Liver (tissue), 9 donors: ENCODE results near the gene BCHE. TPM values are rescaled to one million over a fixed set of nuclear protein-coding genes. Genes with fewer than 3 reads are reported as not detected.

Experiments used
- DNase-seq: peaks from one replicate; pipeline ENCODE4 v3.0.0-alpha.2; 2017; ENCODE audit warnings: low spot score
- H3K27ac ChIP-seq, 2 donors: one replicate each; pipeline ENCODE4 v1.7.0; 2013; ENCODE audit warnings: inconsistent platforms in 2 of 2, low read length in 2 of 2, control low read depth in 1 of 2, low read depth in 1 of 2, mild to moderate bottlenecking in 1 of 2
- H3K27me3 ChIP-seq, 4 donors: one replicate each; pipeline versions ENCODE4 v1.6.1 to v1.7.0; 2013; ENCODE audit warnings: low read length in 3 of 4, inconsistent platforms in 1 of 4, mild to moderate bottlenecking in 1 of 4, moderate library complexity in 1 of 4; ENCODE audit not compliant: control insufficient read depth in 4 of 4, insufficient read depth in 4 of 4
- H3K36me3 ChIP-seq, 4 donors: one replicate each; pipeline versions ENCODE4 v1.6.1 to v1.7.0; 2013; ENCODE audit warnings: low read length in 3 of 4, mild to moderate bottlenecking in 3 of 4, low read depth in 1 of 4, moderate library complexity in 1 of 4; ENCODE audit not compliant: control insufficient read depth in 4 of 4, insufficient read depth in 3 of 4
- H3K4me1 ChIP-seq, 4 donors: one replicate each; pipeline versions ENCODE4 v1.6.1 to v1.7.0; 2013; ENCODE audit warnings: low read length in 3 of 4, mild to moderate bottlenecking in 3 of 4, moderate library complexity in 1 of 4; ENCODE audit not compliant: control insufficient read depth in 4 of 4, insufficient read depth in 4 of 4
- H3K4me3 ChIP-seq, 3 donors: one replicate each; pipeline versions ENCODE4 v1.6.1 to v1.7.0; 2013; ENCODE audit warnings: low read length in 3 of 3, control low read depth in 1 of 3, low read depth in 1 of 3, mild to moderate bottlenecking in 1 of 3
- H3K9ac ChIP-seq, 2 donors: one replicate each; pipeline ENCODE4 v1.7.0; 2013; ENCODE audit warnings: low read length in 2 of 2, mild to moderate bottlenecking in 2 of 2, moderate library complexity in 2 of 2, control low read depth in 1 of 2, low read depth in 1 of 2
- H3K9me3 ChIP-seq, 4 donors: one replicate each; pipeline versions ENCODE4 v1.6.1 to v1.7.0; 2013; ENCODE audit warnings: low read length in 3 of 4; ENCODE audit not compliant: control insufficient read depth in 4 of 4
- EGR1 ChIP-seq, 2 donors: IDR thresholded peaks; 2 replicates each; pipeline ENCODE4 v1.6.1; 2016 to 2018; ENCODE audit warnings: antibody characterized with exemption in 2 of 2, low read depth in 2 of 2
- FOXA1 ChIP-seq: IDR thresholded peaks from 2 replicates; pipeline ENCODE4 v1.6.1; 2016; ENCODE audit warnings: antibody characterized with exemption
- FOXA2 ChIP-seq: IDR thresholded peaks from 2 replicates; pipeline ENCODE4 v1.6.1; 2016; ENCODE audit warnings: antibody characterized with exemption
- GABPA ChIP-seq, 2 donors: IDR thresholded peaks in 1 of 2; conservative IDR thresholded peaks in 1 of 2; 2 replicates each; pipeline ENCODE4 v1.6.1; 2016; ENCODE audit warnings: antibody characterized with exemption in 2 of 2, mild to moderate bottlenecking in 1 of 2, moderate library complexity in 1 of 2
- HNF4A ChIP-seq, 2 donors: conservative IDR thresholded peaks; 2 replicates each; pipeline ENCODE4 v1.6.1; 2016; ENCODE audit warnings: antibody characterized with exemption in 2 of 2, mild to moderate bottlenecking in 2 of 2
- HNF4G ChIP-seq: IDR thresholded peaks from 2 replicates; pipeline ENCODE4 v1.6.1; 2016; ENCODE audit warnings: antibody characterized with exemption
- JUND ChIP-seq, 2 donors: IDR thresholded peaks; 2 replicates each; pipeline ENCODE4 v1.6.1; 2016; ENCODE audit warnings: antibody characterized with exemption in 2 of 2
- NR2F2 ChIP-seq: IDR thresholded peaks from 2 replicates; pipeline ENCODE4 v1.6.1; 2016; ENCODE audit warnings: antibody characterized with exemption
- RAD21 ChIP-seq, 2 donors: IDR thresholded peaks; 2 replicates each; pipeline ENCODE4 v1.6.1; 2016; ENCODE audit warnings: antibody characterized with exemption in 2 of 2, mild to moderate bottlenecking in 2 of 2
- RXRA ChIP-seq, 2 donors: IDR thresholded peaks; 2 replicates each; pipeline ENCODE4 v1.6.1; 2017 to 2018; ENCODE audit warnings: antibody characterized with exemption in 2 of 2, mild to moderate bottlenecking in 1 of 2
- SP1 ChIP-seq: IDR thresholded peaks from 2 replicates; pipeline ENCODE4 v1.6.1; 2018; ENCODE audit warnings: antibody characterized with exemption, mild to moderate bottlenecking
- TAF1 ChIP-seq: conservative IDR thresholded peaks from 2 replicates; pipeline ENCODE4 v1.6.1; 2016; ENCODE audit warnings: antibody characterized with exemption, mild to moderate bottlenecking
- YY1 ChIP-seq: IDR thresholded peaks from 2 replicates; pipeline ENCODE4 v1.6.1; 2016; ENCODE audit warnings: antibody characterized with exemption, mild to moderate bottlenecking
- WGBS: extraction: QIAGEN DNeasy Blood & Tissue Kit; methylation state at CpG from one replicate; pipeline ENCODE4 v1.1.7; 2013; 5-methylcytosine and 5-hydroxymethylcytosine counted together
- polyA plus RNA-seq, 2 donors: library from polyadenylated mRNA; stranded (reverse) in 1 of 2; unstranded in 1 of 2; fragments of 200-250 nt in 1 of 2; fragments of >200 nt in 1 of 2; fragmentation: Nextera tagmentation in 1 of 2; extraction: Ambion mirVana in 1 of 2; gene quantifications; one replicate each; pipeline versions ENCODE4 v1.2.1 to v1.2.3, GENCODE V29; 2013 to 2015
- total RNA-seq, 2 donors: library from RNA; depleted of rRNA; stranded (reverse); fragments of >200 nt; gene quantifications; one replicate each; pipeline ENCODE4 v1.2.3, GENCODE V29; 2014
- TF ChIP-seq, protein P1 (sequence below): IDR thresholded peaks from 2 replicates; pipeline ENCODE4 v1.6.1; 2016; ENCODE audit warnings: antibody characterized with exemption, mild to moderate bottlenecking
- TF ChIP-seq, protein P2 (sequence below): IDR thresholded peaks from 2 replicates; pipeline ENCODE4 v1.6.1; 2016; ENCODE audit warnings: antibody characterized with exemption
- TF ChIP-seq, protein P3 (sequence below): fragments of 150-350 bp; IDR thresholded peaks from 2 replicates; pipeline ENCODE4 v1.5.1; 2017; ENCODE audit warnings: improper control_type of control experiment, low read depth, low read length; ENCODE audit not compliant: missing input control
- TF ChIP-seq, protein P4 (sequence below): IDR thresholded peaks from 2 replicates; pipeline ENCODE4 v1.6.1; 2016; ENCODE audit warnings: antibody characterized with exemption
- TF ChIP-seq, protein P5 (sequence below): IDR thresholded peaks from 2 replicates; pipeline ENCODE4 v1.6.1; 2016; ENCODE audit warnings: antibody characterized with exemption
- donor health status: healthy.
- donor health status: healthy.
- donor health status: healthy.
- donor health status: healthy.
- donor health status: healthy.

Gene BCHE
- total and polyA plus RNA-seq, 4 donors, result 18.4 to 46.8 (median 35.6) TPM

DNA sequence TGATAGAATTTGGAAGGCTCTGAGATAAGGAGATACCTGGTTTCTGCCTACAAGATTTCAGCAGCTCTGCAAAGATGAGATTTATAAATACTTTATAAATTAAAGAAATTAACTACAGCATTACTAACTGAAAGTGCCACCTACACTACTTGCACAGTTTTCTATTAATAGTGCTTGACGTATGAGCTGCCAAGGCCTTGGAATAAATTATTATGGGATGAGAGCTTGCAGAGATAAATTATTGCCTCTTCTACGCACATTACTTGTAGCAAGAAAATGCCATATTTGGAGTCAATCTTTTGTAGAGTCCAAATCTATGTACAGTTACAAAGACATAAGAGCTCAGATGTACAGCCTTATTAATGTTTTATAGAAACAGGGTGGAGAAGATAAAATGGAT is 89.1 kb downstream of the BCHE start (continued):
- TF ChIP-seq NR2F2 (no peak), EGR1 (IDR thresholded peaks at IDR 0.05; ENCODE audit: low read depth in 2 of 2) (no peak), HNF4A (conservative IDR thresholded peaks at IDR 0.05) (no peak), JUND (IDR thresholded peaks at IDR 0.05) (no peak), FOXA2 (no peak)
- TF ChIP-seq, protein P1, sequence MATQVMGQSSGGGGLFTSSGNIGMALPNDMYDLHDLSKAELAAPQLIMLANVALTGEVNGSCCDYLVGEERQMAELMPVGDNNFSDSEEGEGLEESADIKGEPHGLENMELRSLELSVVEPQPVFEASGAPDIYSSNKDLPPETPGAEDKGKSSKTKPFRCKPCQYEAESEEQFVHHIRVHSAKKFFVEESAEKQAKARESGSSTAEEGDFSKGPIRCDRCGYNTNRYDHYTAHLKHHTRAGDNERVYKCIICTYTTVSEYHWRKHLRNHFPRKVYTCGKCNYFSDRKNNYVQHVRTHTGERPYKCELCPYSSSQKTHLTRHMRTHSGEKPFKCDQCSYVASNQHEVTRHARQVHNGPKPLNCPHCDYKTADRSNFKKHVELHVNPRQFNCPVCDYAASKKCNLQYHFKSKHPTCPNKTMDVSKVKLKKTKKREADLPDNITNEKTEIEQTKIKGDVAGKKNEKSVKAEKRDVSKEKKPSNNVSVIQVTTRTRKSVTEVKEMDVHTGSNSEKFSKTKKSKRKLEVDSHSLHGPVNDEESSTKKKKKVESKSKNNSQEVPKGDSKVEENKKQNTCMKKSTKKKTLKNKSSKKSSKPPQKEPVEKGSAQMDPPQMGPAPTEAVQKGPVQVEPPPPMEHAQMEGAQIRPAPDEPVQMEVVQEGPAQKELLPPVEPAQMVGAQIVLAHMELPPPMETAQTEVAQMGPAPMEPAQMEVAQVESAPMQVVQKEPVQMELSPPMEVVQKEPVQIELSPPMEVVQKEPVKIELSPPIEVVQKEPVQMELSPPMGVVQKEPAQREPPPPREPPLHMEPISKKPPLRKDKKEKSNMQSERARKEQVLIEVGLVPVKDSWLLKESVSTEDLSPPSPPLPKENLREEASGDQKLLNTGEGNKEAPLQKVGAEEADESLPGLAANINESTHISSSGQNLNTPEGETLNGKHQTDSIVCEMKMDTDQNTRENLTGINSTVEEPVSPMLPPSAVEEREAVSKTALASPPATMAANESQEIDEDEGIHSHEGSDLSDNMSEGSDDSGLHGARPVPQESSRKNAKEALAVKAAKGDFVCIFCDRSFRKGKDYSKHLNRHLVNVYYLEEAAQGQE, result no peak

DNA sequence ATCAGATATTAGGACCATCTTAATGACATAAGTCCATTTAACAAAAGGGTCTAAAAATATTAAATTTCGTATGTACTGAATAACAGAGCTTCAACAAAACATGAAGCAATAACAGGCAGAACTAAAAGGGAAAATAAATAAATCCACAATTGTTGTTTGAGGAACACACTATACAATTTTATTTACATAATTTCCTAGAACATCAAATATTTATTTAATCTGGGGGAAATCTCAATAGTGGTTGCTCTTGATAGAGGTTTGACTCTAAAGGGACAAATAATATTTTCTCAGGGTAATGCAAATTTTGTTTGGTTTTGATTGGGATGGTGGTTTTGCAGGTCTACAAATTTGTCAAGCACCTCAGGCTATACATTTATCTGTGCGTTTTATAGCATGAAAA is 90.3 kb downstream of the BCHE start:
- H3K27me3 ChIP-seq, result no peaks in the 10 kb centered on the region
- no peak overlapping the region for H3K9ac ChIP-seq
- H3K4me3 ChIP-seq, result no peak overlapping the region
- H3K36me3 ChIP-seq, result no peaks in the 10 kb centered on the region
- no peaks in the 10 kb centered on the region for H3K9me3 ChIP-seq
- TF ChIP-seq, protein P2, sequence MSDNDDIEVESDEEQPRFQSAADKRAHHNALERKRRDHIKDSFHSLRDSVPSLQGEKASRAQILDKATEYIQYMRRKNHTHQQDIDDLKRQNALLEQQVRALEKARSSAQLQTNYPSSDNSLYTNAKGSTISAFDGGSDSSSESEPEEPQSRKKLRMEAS, result no peak
- TF ChIP-seq SP1, result no peak
- TF ChIP-seq, protein P3, sequence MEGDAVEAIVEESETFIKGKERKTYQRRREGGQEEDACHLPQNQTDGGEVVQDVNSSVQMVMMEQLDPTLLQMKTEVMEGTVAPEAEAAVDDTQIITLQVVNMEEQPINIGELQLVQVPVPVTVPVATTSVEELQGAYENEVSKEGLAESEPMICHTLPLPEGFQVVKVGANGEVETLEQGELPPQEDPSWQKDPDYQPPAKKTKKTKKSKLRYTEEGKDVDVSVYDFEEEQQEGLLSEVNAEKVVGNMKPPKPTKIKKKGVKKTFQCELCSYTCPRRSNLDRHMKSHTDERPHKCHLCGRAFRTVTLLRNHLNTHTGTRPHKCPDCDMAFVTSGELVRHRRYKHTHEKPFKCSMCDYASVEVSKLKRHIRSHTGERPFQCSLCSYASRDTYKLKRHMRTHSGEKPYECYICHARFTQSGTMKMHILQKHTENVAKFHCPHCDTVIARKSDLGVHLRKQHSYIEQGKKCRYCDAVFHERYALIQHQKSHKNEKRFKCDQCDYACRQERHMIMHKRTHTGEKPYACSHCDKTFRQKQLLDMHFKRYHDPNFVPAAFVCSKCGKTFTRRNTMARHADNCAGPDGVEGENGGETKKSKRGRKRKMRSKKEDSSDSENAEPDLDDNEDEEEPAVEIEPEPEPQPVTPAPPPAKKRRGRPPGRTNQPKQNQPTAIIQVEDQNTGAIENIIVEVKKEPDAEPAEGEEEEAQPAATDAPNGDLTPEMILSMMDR, result no peak
- TF ChIP-seq, protein P1, result no peak
- TF ChIP-seq JUND (IDR thresholded peaks at IDR 0.05), result no peak
- TF ChIP-seq, protein P4, sequence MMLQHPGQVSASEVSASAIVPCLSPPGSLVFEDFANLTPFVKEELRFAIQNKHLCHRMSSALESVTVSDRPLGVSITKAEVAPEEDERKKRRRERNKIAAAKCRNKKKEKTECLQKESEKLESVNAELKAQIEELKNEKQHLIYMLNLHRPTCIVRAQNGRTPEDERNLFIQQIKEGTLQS, result no peak
- TF ChIP-seq TAF1, result no peak
- TF ChIP-seq, protein P5, sequence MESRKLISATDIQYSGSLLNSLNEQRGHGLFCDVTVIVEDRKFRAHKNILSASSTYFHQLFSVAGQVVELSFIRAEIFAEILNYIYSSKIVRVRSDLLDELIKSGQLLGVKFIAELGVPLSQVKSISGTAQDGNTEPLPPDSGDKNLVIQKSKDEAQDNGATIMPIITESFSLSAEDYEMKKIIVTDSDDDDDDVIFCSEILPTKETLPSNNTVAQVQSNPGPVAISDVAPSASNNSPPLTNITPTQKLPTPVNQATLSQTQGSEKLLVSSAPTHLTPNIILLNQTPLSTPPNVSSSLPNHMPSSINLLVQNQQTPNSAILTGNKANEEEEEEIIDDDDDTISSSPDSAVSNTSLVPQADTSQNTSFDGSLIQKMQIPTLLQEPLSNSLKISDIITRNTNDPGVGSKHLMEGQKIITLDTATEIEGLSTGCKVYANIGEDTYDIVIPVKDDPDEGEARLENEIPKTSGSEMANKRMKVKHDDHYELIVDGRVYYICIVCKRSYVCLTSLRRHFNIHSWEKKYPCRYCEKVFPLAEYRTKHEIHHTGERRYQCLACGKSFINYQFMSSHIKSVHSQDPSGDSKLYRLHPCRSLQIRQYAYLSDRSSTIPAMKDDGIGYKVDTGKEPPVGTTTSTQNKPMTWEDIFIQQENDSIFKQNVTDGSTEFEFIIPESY, result no peak
- no peak for TF ChIP-seq NR2F2
- no peak for TF ChIP-seq RXRA (IDR thresholded peaks at IDR 0.05)
- TF ChIP-seq YY1, result no peak
- TF ChIP-seq HNF4G, result no peak
- no peak for TF ChIP-seq EGR1 (IDR thresholded peaks at IDR 0.05; ENCODE audit: low read depth in 2 of 2)
- TF ChIP-seq RAD21 (IDR thresholded peaks at IDR 0.05), result no peak
- TF ChIP-seq FOXA1, result no peak
- no peak for TF ChIP-seq FOXA2
- TF ChIP-seq HNF4A (conservative IDR thresholded peaks at IDR 0.05), result no peak
- TF ChIP-seq GABPA (IDR thresholded peaks at IDR 0.05 in 1 of 2, conservative IDR thresholded peaks at IDR 0.05 in 1 of 2), result no peak
- no peak for DNase-seq
- 38% methylated on average over 2 of the region's 2 CpGs for WGBS
- H3K27ac ChIP-seq, result no peak overlapping the region
- H3K4me1 ChIP-seq, result no peaks in the 10 kb centered on the region
